SK-N-MC (cell line): ENCODE measurements around the gene TLE6.

Source experiments
- EZH2 ChIP-seq: fragments of 200-600 bp; sonication (generic); IDR thresholded peaks from one replicate; pipeline ENCODE4 v1.6.1; 2017; ENCODE audit warnings: antibody characterized with exemption
- FOXP2 ChIP-seq: optimal IDR thresholded peaks from 2 replicates; pipeline ENCODE3; 2011; ENCODE audit warnings: mild to moderate bottlenecking, moderate library complexity; ENCODE audit not compliant: insufficient read depth; ENCODE audit errors: extremely low read length, control extremely low read depth
- POLR2AphosphoS5 ChIP-seq: IDR thresholded peaks from 2 replicates; pipeline ENCODE4 v1.6.1; 2012; ENCODE audit warnings: mild to moderate bottlenecking, low read depth, low read length, borderline replicate concordance

- no peak for TF ChIP-seq EZH2
- no peak for TF ChIP-seq FOXP2
- TF ChIP-seq POLR2AphosphoS5, result no peak
These were observed 54.2 kb downstream of the TLE6 start for GRCh38 chr19:3031607-3031867.
